A549 (cell line): ENCODE measurements around the gene RAD9A. TPM values are rescaled to one million over a fixed set of nuclear protein-coding genes. Genes with fewer than 3 reads are reported as not detected.
"Not testable (repeated sequence)": the region's sequence is repeated elsewhere in the genome, so short reads cannot be mapped to it uniquely, and the experiment has no call there.

ENCODE experiments used
- ATAC-seq, 2 experiments: fragments of 200-7000 bp in 1 of 2; fragments of >200 bp in 1 of 2; cut with Nextera tagmentation in 1 of 2; cut with Tn5 transposase in 1 of 2; 3 replicates each; pipeline versions ENCODE4 v1.8.0 to v1.9.1; 2018 to 2020; ENCODE audit warnings: mild to moderate bottlenecking in 1 of 2, moderate library complexity in 1 of 2
- CTCF ChIA-PET: fragments of 300-600 bp; sonication (Branson Sonifier 250); formaldehyde crosslinking; extraction: SDS; loops from one replicate; lab custom pipeline; 2021; ENCODE audit warnings: antibody characterized with exemption, inconsistent platforms; lab: Yijun Ruan, JAX
- POLR2A ChIA-PET: fragments of 350-600 bp; formaldehyde crosslinking; extraction: SDS; loops from one replicate; lab custom pipeline; 2021; ENCODE audit warnings: antibody characterized with exemption, inconsistent platforms; lab: Yijun Ruan, JAX
- DNase-seq, 2 experiments: peaks; one replicate each; pipeline versions ENCODE4 v3.0.0 to v3.0.0-alpha.2; 2011 to 2016; ENCODE audit warnings: low read depth in 1 of 2, low spot score in 1 of 2
- FAIRE-seq: peaks from 2 replicates; lab custom pipeline; 2011; peaks lifted over from hg19 to GRCh38; lab: Jason Lieb, UNC
- H3K27ac ChIP-seq, 2 experiments: fragments of >200 bp; sonication (Bioruptor Twin); formaldehyde crosslinking; 3 replicates each; pipeline ENCODE4 v1.5.1; 2016 to 2017
- H3K4me1 ChIP-seq: fragments of >200 bp; sonication (Bioruptor Twin); formaldehyde crosslinking; 3 replicates; pipeline ENCODE4 v1.6.1; 2016
- H3K4me2 ChIP-seq: fragments of >200 bp; sonication (Bioruptor Twin); formaldehyde crosslinking; 3 replicates; pipeline ENCODE4 v1.6.1; 2016
- H3K4me3 ChIP-seq: fragments of >200 bp; sonication (Bioruptor Twin); formaldehyde crosslinking; 3 replicates; pipeline ENCODE4 v1.5.1; 2016
- H3K9me3 ChIP-seq: fragments of >200 bp; sonication (Bioruptor Twin); formaldehyde crosslinking; 3 replicates; pipeline ENCODE4 v1.6.1; 2016
- CBX2 ChIP-seq: fragments of 200-600 bp; sonication (generic); IDR thresholded peaks from 2 replicates; pipeline ENCODE4 v1.6.1; 2016; ENCODE audit warnings: low read depth, mild to moderate bottlenecking, borderline replicate concordance
- CHD4 ChIP-seq: fragments of 200-600 bp; sonication (generic); IDR thresholded peaks from 2 replicates; pipeline ENCODE4 v1.6.1; 2016; ENCODE audit warnings: antibody characterized with exemption, mild to moderate bottlenecking, borderline replicate concordance
- ESRRA ChIP-seq: fragments of 150-350 bp; IDR thresholded peaks from 2 replicates; pipeline ENCODE4 v1.6.1; 2014; ENCODE audit warnings: mild to moderate bottlenecking, low read length, borderline replicate concordance
- HDAC2 ChIP-seq: fragments of 200-600 bp; sonication (generic); IDR thresholded peaks from 2 replicates; pipeline ENCODE4 v1.6.1; 2016
- HOXB5 ChIP-seq: fragments of 250-450 bp; sonication (Bioruptor Pico); IDR thresholded peaks from 2 replicates; pipeline ENCODE4 v1.5.0; 2020; ENCODE audit warnings: mild to moderate bottlenecking, moderate library complexity
- JUN ChIP-seq, 2 experiments: fragments of >200 bp; sonication (Bioruptor Twin); formaldehyde crosslinking; IDR thresholded peaks; 2 replicates in 1 of 2; 3 replicates in 1 of 2; pipeline ENCODE4 v1.6.1; 2016 to 2017
- KDM5A ChIP-seq: fragments of 200-600 bp; sonication (generic); IDR thresholded peaks from 2 replicates; pipeline ENCODE4 v1.6.1; 2016; ENCODE audit warnings: antibody characterized with exemption, mild to moderate bottlenecking
- NR3C1 ChIP-seq: fragments of >200 bp; sonication (Bioruptor Twin); formaldehyde crosslinking; IDR thresholded peaks from 3 replicates; pipeline ENCODE4 v1.6.1; 2017
- PHF8 ChIP-seq: fragments of 200-600 bp; sonication (generic); IDR thresholded peaks from 2 replicates; pipeline ENCODE4 v1.6.1; 2016; ENCODE audit warnings: low read depth, mild to moderate bottlenecking, antibody characterized with exemption, moderate library complexity, borderline replicate concordance
- POLR2A ChIP-seq: IDR thresholded peaks from 2 replicates; pipeline ENCODE4 v1.6.1; 2012; ENCODE audit warnings: mild to moderate bottlenecking, low read length
- POLR2AphosphoS2 ChIP-seq: conservative IDR thresholded peaks from 2 replicates; pipeline ENCODE4 v1.6.1; 2012; ENCODE audit warnings: low read length, improper control_type of control experiment, inconsistent platforms
- RAD21 ChIP-seq, 2 experiments: fragments of >200 bp in 1 of 2; sonication (Bioruptor Twin) in 1 of 2; formaldehyde crosslinking in 1 of 2; IDR thresholded peaks in 1 of 2; conservative IDR thresholded peaks in 1 of 2; 2 replicates in 1 of 2; 3 replicates in 1 of 2; pipeline ENCODE4 v1.6.1; 2012 to 2018; ENCODE audit warnings: inconsistent platforms in 1 of 2
- SMC3 ChIP-seq: fragments of >200 bp; sonication (Bioruptor Twin); formaldehyde crosslinking; IDR thresholded peaks from 3 replicates; pipeline ENCODE4 v1.6.1; 2018; ENCODE audit warnings: inconsistent platforms
- TFCP2L1 ChIP-seq: fragments of 250-450 bp; sonication (Bioruptor Pico); IDR thresholded peaks from 2 replicates; pipeline ENCODE4 v1.5.0; 2021; ENCODE audit warnings: mild to moderate bottlenecking
- WGBS: methylation state at CpG from one replicate; pipeline ENCODE4 v1.1.6; 2017; ENCODE audit errors: missing lambda C conversion rate; 5-methylcytosine and 5-hydroxymethylcytosine counted together
- polyA plus RNA-seq, 4 experiments: library from polyadenylated mRNA; depleted of rRNA in 3 of 4; stranded (reverse); fragments of >200 nt; fragmentation: RNase III in 1 of 4; extraction: RNeasy Plus Mini Kit Qiagen cat#74134 plus additional on column Dnase treatment in 1 of 4; gene quantifications; 2 replicates in 3 of 4; 3 replicates in 1 of 4; pipeline ENCODE4 v1.2.3, GENCODE V29; 2011 to 2017
- TF ChIP-seq, protein P1 (sequence below): IDR thresholded peaks from 2 replicates; pipeline ENCODE4 v1.6.1; 2012; ENCODE audit warnings: low read depth, borderline replicate concordance
- TF ChIP-seq, protein P2 (sequence below): fragments of 250-450 bp; sonication (Bioruptor Pico); IDR thresholded peaks from 2 replicates; pipeline ENCODE4 v1.5.0; 2020; ENCODE audit warnings: low read depth, mild to moderate bottlenecking, moderate library complexity
- TF ChIP-seq, protein P3 (sequence below): IDR thresholded peaks from 2 replicates; pipeline ENCODE4 v1.6.1; 2012
- TF ChIP-seq, protein P4 (sequence below): fragments of >200 bp; sonication (Bioruptor Twin); formaldehyde crosslinking; IDR thresholded peaks from 3 replicates; pipeline ENCODE4 v1.6.1; 2016
- TF ChIP-seq, protein P5 (sequence below): fragments of >200 bp; sonication (Bioruptor Twin); formaldehyde crosslinking; IDR thresholded peaks from 3 replicates; pipeline ENCODE4 v1.5.1; 2016

The RAD9A gene
- polyA plus RNA-seq, 2 of the 4 experiments (the other 2 are of a cell fraction), result 19.0 to 43.7 TPM

DNA sequence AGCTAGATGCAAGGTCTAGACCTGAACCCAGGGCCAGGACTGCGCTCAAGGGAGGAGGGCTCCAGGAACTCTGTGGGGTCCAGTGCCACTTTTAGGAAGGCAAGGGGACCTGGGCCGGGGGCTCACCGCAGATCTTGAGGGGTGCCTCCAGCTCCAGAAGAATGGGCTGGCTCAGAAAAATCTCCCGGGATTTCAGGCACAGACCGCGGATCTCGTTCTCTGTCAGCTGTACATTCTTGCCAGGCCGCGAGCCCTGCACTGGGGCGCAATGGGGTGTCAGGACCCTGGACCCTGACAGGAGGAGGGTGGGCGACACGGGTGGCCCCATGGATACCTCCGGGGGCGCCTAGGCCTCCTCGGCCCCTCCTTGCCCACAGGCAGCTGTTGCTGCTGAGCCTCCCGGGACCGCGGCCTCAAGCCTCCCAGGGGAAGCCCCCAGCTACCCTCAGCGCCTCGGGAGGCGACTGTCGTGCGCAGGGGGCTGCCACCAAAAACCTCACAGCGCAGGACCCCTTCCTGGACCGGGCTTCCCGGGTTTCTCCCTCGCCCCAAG lies 9.2 kb downstream of the RAD9A start:
- FAIRE-seq, result no peak
- Histone ChIP-seq H3K27ac (peak overlapping the region; percentile 89 to 98), H3K9me3 (no peaks in the 10 kb centered on the region), H3K4me2 (peak overlapping the region; percentile 93), H3K4me3 (peak overlapping the region; percentile 80), H3K4me1 (peaks cover 15% of the 10 kb centered on the region)
- no peak for DNase-seq
- POLR2A ChIA-PET, result interaction anchor here (0.7 to 2.2 kb wide), 20 partner anchors 9 to 162 kb away, joined by 3 to 21 read pairs (median 6); partner anchors contain the start of genes AIP, PITPNM1, POLD4 and PTPRCAP
- WGBS, result 12% methylated on average over 7 of the region's 27 CpGs
- CTCF ChIA-PET, result interaction anchor here (0.6 to 46.2 kb wide), 29 partner anchors 12 to 397 kb away, joined by 3 to 1913 read pairs (median 4); partner anchors contain the start of genes CARNS1, CLCF1, GPR152 and POLD4
- peak; percentile 1 to 10; a peak in 4 of 6 replicates for ATAC-seq
- TF ChIP-seq, protein P1, sequence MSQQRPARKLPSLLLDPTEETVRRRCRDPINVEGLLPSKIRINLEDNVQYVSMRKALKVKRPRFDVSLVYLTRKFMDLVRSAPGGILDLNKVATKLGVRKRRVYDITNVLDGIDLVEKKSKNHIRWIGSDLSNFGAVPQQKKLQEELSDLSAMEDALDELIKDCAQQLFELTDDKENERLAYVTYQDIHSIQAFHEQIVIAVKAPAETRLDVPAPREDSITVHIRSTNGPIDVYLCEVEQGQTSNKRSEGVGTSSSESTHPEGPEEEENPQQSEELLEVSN, result no peak
- TF ChIP-seq POLR2AphosphoS2 (0 out of 2 replicates have a peak, but pooled peaks have one; percentile 69), PHF8 (0 out of 2 replicates have a peak, but pooled peaks have one; percentile 17), TFCP2L1 (CRISPR knock-in tag) (no peak)
- TF ChIP-seq, protein P2, sequence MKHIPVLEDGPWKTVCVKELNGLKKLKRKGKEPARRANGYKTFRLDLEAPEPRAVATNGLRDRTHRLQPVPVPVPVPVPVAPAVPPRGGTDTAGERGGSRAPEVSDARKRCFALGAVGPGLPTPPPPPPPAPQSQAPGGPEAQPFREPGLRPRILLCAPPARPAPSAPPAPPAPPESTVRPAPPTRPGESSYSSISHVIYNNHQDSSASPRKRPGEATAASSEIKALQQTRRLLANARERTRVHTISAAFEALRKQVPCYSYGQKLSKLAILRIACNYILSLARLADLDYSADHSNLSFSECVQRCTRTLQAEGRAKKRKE, result no peak

DNA sequence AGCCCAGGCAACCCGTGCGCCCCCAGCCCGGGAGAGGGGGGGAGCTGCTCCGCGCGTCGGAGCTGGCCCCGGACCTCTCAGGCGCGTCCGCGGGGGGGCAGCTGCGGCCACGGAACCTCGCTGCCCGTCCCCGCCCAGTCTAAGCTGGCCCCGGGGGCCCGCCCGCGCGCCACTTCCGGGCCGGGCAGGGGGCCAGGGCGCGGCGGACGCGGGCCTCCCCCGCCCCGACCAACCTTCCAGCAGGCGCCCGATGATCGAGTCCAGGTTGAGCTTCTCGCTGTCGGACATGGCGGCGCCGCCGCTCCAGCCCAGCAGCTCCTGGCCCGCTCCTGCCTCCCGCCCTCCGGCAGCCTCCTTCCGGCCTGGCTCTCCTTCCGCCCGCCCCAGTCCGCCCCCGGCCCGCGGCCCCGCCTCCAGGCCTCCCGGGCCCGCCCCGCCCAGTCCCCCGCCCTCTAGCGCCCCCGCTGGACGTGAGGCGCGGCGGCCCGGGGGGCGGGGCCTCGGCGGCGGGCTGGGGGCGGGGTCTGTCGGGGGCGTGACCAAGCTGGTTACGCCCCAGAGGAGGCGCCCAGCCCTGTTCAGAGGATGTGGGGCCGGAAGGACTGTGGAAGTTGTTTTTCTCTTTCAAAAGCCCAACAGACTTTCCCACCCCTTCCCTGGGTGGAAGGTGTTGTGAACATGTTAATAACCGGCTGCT lies 9.9 kb downstream of the RAD9A start, which contains the start of gene PPP1CA:
PPP1CA (minus strand) TSS at position 364 of the 697 bp plus-strand sequence; CDS start at position 288, 76 bp downstream.
- H3K9me3 ChIP-seq, result no peaks in the 10 kb centered on the region
- TF ChIP-seq CHD4 (no peak), RAD21 (conservative IDR thresholded peaks at IDR 0.05 in 1 of 2, IDR thresholded peaks at IDR 0.05 in 1 of 2) (peak; percentile 12 to 63; a peak in 4 of 5 replicates), SMC3 (peak; percentile 58), KDM5A (no peak), PHF8 (peak; percentile 47; the same call in 1 of the 2 replicates), JUN (IDR thresholded peaks at IDR 0.05) (peak; percentile 85 to 92), CBX2 (no peak), HOXB5 (CRISPR knock-in tag) (0 out of 2 replicates have a peak, but pooled peaks have one; percentile 34), HDAC2 (no peak), ESRRA (no peak), NR3C1 (no peak), POLR2A (peak; percentile 78)
- TF ChIP-seq, protein P1, result peak; percentile 68; the same call in 1 of the 2 replicates
- TF ChIP-seq, protein P3, sequence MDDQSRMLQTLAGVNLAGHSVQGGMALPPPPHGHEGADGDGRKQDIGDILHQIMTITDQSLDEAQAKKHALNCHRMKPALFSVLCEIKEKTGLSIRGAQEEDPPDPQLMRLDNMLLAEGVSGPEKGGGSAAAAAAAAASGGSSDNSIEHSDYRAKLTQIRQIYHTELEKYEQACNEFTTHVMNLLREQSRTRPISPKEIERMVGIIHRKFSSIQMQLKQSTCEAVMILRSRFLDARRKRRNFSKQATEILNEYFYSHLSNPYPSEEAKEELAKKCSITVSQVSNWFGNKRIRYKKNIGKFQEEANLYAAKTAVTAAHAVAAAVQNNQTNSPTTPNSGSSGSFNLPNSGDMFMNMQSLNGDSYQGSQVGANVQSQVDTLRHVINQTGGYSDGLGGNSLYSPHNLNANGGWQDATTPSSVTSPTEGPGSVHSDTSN, result no peak
- TF ChIP-seq, protein P4, sequence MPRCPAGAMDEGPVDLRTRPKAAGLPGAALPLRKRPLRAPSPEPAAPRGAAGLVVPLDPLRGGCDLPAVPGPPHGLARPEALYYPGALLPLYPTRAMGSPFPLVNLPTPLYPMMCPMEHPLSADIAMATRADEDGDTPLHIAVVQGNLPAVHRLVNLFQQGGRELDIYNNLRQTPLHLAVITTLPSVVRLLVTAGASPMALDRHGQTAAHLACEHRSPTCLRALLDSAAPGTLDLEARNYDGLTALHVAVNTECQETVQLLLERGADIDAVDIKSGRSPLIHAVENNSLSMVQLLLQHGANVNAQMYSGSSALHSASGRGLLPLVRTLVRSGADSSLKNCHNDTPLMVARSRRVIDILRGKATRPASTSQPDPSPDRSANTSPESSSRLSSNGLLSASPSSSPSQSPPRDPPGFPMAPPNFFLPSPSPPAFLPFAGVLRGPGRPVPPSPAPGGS, result peak; percentile 85; the same call in 2 of the 3 replicates
- TF ChIP-seq, protein P5, sequence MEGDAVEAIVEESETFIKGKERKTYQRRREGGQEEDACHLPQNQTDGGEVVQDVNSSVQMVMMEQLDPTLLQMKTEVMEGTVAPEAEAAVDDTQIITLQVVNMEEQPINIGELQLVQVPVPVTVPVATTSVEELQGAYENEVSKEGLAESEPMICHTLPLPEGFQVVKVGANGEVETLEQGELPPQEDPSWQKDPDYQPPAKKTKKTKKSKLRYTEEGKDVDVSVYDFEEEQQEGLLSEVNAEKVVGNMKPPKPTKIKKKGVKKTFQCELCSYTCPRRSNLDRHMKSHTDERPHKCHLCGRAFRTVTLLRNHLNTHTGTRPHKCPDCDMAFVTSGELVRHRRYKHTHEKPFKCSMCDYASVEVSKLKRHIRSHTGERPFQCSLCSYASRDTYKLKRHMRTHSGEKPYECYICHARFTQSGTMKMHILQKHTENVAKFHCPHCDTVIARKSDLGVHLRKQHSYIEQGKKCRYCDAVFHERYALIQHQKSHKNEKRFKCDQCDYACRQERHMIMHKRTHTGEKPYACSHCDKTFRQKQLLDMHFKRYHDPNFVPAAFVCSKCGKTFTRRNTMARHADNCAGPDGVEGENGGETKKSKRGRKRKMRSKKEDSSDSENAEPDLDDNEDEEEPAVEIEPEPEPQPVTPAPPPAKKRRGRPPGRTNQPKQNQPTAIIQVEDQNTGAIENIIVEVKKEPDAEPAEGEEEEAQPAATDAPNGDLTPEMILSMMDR, result peak; percentile 75
- ATAC-seq (peak; percentile 84 to 87), DNase-seq (peak; percentile 87 to 89), FAIRE-seq (no peak)
- WGBS, result 2% methylated on average over 7 of the region's 73 CpGs
- H3K4me2 ChIP-seq, result peak within 1 kb of the TSS; percentile 93
- ChIA-PET CTCF (interaction anchor here (0.6 to 46.2 kb wide), 32 partner anchors 12 to 397 kb away, joined by 3 to 1913 read pairs (median 4); partner anchors contain the start of genes CARNS1, CLCF1, GPR152 and POLD4), POLR2A (interaction anchor here (0.5 to 2.2 kb wide), 25 partner anchors 10 to 182 kb away, joined by 3 to 21 read pairs (median 4); partner anchors contain the start of genes AIP, GSTP1, PITPNM1 and POLD4)
- H3K4me3 ChIP-seq, result peak within 1 kb of the TSS; percentile 80
- peaks cover 15% of the 10 kb centered on the region for H3K4me1 ChIP-seq
- H3K27ac ChIP-seq, result peak within 1 kb of the TSS; percentile 89 to 98

DNA sequence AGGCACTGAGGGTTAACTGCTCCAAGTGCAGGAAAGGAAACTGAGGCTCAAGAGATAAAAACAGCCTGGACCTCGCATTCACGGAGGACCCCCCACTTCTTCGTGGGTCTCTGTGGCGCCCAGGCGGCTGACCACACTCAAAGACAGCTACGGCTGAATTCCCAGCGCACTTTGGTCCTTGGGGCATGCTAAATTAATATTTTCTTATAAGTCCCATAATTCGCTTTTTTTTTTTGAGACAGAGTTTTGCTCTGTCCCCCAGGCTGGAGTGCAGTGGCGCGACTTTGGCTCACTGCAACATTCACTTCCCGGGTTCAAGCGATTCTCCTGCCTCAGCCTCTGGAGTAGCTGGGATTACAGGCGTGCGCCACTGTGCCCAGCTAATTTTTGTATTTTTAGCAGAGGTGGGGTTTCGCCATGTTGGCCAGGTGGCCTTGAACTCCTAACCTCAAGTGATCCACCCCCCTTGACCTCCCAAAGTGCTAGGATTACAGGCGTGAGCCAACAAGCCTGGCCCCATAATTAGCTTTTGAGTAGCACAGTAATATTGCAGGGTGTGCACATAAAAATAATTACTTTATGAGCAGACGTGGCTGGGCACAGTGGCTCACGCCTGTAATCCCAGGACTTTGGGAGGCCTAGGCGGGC lies 10.5 kb downstream of the RAD9A start:
- ATAC-seq, H3K9me3 ChIP-seq, FAIRE-seq, DNase-seq: not testable (repeated sequence)
- Histone ChIP-seq H3K4me3 (peak overlapping the region; percentile 14; the same call in 1 of the 3 replicates), H3K27ac (peak overlapping the region; percentile 89 to 98), H3K4me2 (peak overlapping the region; percentile 74), H3K4me1 (peaks cover 15% of the 10 kb centered on the region)
- 69% methylated on average over 19 of the region's 19 CpGs for WGBS
- CTCF ChIA-PET, result interaction anchor here (0.7 to 46.2 kb wide), 21 partner anchors 11 to 212 kb away, joined by 3 to 1913 read pairs (median 6); partner anchors contain the start of genes CARNS1, CLCF1, GPR152 and POLD4
- POLR2A ChIA-PET, result interaction anchor here (0.5 to 2.2 kb wide), 22 partner anchors 10 to 181 kb away, joined by 3 to 21 read pairs (median 4); partner anchors contain the start of genes GSTP1, PITPNM1, POLD4 and PTPRCAP
